Skin epidermis (tissue), 12 donors: ENCODE measurements around the gene TYK2.
"Not testable (repeated sequence)": the region's sequence is repeated elsewhere in the genome, so short reads cannot be mapped to it uniquely, and the experiment has no call there.

Source experiments
- H3K27ac ChIP-seq, 21 experiments: fragments of 200-600 bp; sonication (generic) in 11 of 21; one replicate each; pipeline ENCODE4 v1.5.0; 2020; ENCODE audit warnings: mild to moderate bottlenecking in 3 of 21, inconsistent platforms in 2 of 21, moderate library complexity in 2 of 21
- H3K4me3 ChIP-seq, 7 experiments: fragments of 200-600 bp; sonication (generic) in 2 of 7; one replicate each; pipeline ENCODE4 v1.5.0; 2020; ENCODE audit warnings: inconsistent platforms in 2 of 7, mild to moderate bottlenecking in 2 of 7, moderate library complexity in 1 of 7

TYK2 gene

GRCh38 chr19:10383223-10383499 is 2.8 kb upstream of the TYK2 start:
- H3K4me3 ChIP-seq, H3K27ac ChIP-seq: not testable (repeated sequence)

GRCh38 chr19:10379880-10380312 is 476 bp downstream of the TYK2 start:
- Histone ChIP-seq H3K27ac (peak overlapping the region; percentile 63 to 96 (median 88)), H3K4me3 (peak overlapping the region; percentile 63 to 93 (median 79))

- Histone ChIP-seq H3K4me3 (no peak overlapping the region), H3K27ac (no peak overlapping the region)
Observed at GRCh38 chr19:10378124-10378523, 2.2 kb downstream of the TYK2 start.

GRCh38 chr19:10377140-10377640 is 3.2 kb downstream of the TYK2 start:
- not testable (repeated sequence) for H3K27ac ChIP-seq

GRCh38 chr19:10374931-10375330 is 5.4 kb downstream of the TYK2 start:
- Histone ChIP-seq H3K4me3 (no peak overlapping the region), H3K27ac (no peak overlapping the region)

More at GRCh38 chr19:10377140-10377640, 3.2 kb downstream of the TYK2 start:
- H3K4me3 ChIP-seq: not testable (repeated sequence)

GRCh38 chr19:10372690-10373089 is 7.7 kb downstream of the TYK2 start:
- Histone ChIP-seq H3K27ac (peak overlapping the region in 2 of 21 experiments; percentile 14 to 50), H3K4me3 (no peak overlapping the region)

- no peak overlapping the region for H3K4me3 ChIP-seq
- no peak overlapping the region for H3K27ac ChIP-seq
Observed at GRCh38 chr19:10368101-10368803, 12.1 kb downstream of the TYK2 start.

- not testable (repeated sequence) for H3K27ac ChIP-seq, H3K4me3 ChIP-seq
Observed at GRCh38 chr19:10366950-10367512, 13.3 kb downstream of the TYK2 start.

GRCh38 chr19:10365518-10365917 is 14.9 kb downstream of the TYK2 start:
- H3K27ac ChIP-seq: no peak overlapping the region
- H3K4me3 ChIP-seq: no peak overlapping the region

- H3K27ac ChIP-seq: no peak overlapping the region
- no peak overlapping the region for H3K4me3 ChIP-seq
Observed at GRCh38 chr19:10364644-10365043, 15.7 kb downstream of the TYK2 start.

- no peak overlapping the region for H3K27ac ChIP-seq
- no peak overlapping the region for H3K4me3 ChIP-seq
Observed at GRCh38 chr19:10363789-10364281, 16.5 kb downstream of the TYK2 start.

GRCh38 chr19:10362259-10362658 is 18.1 kb downstream of the TYK2 start:
- H3K4me3 ChIP-seq: no peak overlapping the region
- H3K27ac ChIP-seq: no peak overlapping the region

- Histone ChIP-seq H3K27ac (no peak overlapping the region), H3K4me3 (no peak overlapping the region)
Observed at GRCh38 chr19:10361569-10362011, 18.8 kb downstream of the TYK2 start.

GRCh38 chr19:10356431-10356830 is 23.9 kb downstream of the TYK2 start:
- Histone ChIP-seq H3K27ac (no peak overlapping the region), H3K4me3 (no peak overlapping the region)

- Histone ChIP-seq H3K27ac (no peak overlapping the region), H3K4me3 (no peak overlapping the region)
Observed at GRCh38 chr19:10353793-10354391, 26.5 kb downstream of the TYK2 start.

GRCh38 chr19:10352764-10353671 is 27.4 kb downstream of the TYK2 start:
- Histone ChIP-seq H3K27ac (no peak overlapping the region), H3K4me3 (no peak overlapping the region)

- Histone ChIP-seq H3K27ac (peak overlapping the region in 6 of 21 experiments; percentile 2 to 40 (median 22)), H3K4me3 (no peak overlapping the region)
Observed at GRCh38 chr19:10346509-10346908, 33.9 kb downstream of the TYK2 start.

- no peak overlapping the region for H3K27ac ChIP-seq
- no peak overlapping the region for H3K4me3 ChIP-seq
Observed at GRCh38 chr19:10344780-10345179, 35.6 kb downstream of the TYK2 start.

- Histone ChIP-seq H3K4me3 (no peak overlapping the region), H3K27ac (no peak overlapping the region)
Observed at GRCh38 chr19:10343495-10343894, 36.9 kb downstream of the TYK2 start.

GRCh38 chr19:10339977-10340376 is 40.4 kb downstream of the TYK2 start:
- Histone ChIP-seq H3K27ac (peak overlapping the region in 11 of 21 experiments; percentile 36 to 91 (median 71)), H3K4me3 (no peak overlapping the region)
